H9 (cell line): ENCODE data around the gene CNOT10. TPM values are rescaled to one million over a fixed set of nuclear protein-coding genes. Genes with fewer than 3 reads are reported as not detected.

Source experiments
- DNase-seq: peaks from one replicate; pipeline ENCODE4 v3.0.0-alpha.2; 2017
- H2AFZ ChIP-seq: one replicate; pipeline ENCODE4 v1.6.1; 2013; ENCODE audit warnings: mild to moderate bottlenecking, low read length, control low read depth, moderate library complexity
- H2AK5ac ChIP-seq: 2 replicates; pipeline ENCODE4 v1.6.1; 2013; ENCODE audit warnings: low read length, control low read depth, mixed read lengths; ENCODE audit not compliant: insufficient read length
- H2BK120ac ChIP-seq: one replicate; pipeline ENCODE4 v1.6.1; 2013; ENCODE audit warnings: low read depth, mild to moderate bottlenecking, low read length, control low read depth, inconsistent platforms; ENCODE audit not compliant: poor library complexity, severe bottlenecking
- H2BK12ac ChIP-seq: 2 replicates; pipeline ENCODE4 v1.6.1; 2013; ENCODE audit warnings: low read length, control low read depth, mixed read lengths, low read depth; ENCODE audit not compliant: insufficient read length
- H2BK15ac ChIP-seq: 2 replicates; pipeline ENCODE4 v1.6.1; 2013; ENCODE audit warnings: low read depth, low read length, control low read depth
- H2BK20ac ChIP-seq: one replicate; pipeline ENCODE4 v1.6.1; 2013; ENCODE audit warnings: low read depth, mild to moderate bottlenecking, low read length, control low read depth, inconsistent platforms; ENCODE audit not compliant: poor library complexity, severe bottlenecking
- H2BK5ac ChIP-seq: 2 replicates; pipeline ENCODE4 v1.6.1; 2013; ENCODE audit warnings: low read length, control low read depth, mixed read lengths; ENCODE audit not compliant: insufficient read length
- H3K14ac ChIP-seq: 2 replicates; pipeline ENCODE4 v1.6.1; 2013; ENCODE audit warnings: low read length, control low read depth; ENCODE audit not compliant: insufficient read depth
- H3K18ac ChIP-seq: 2 replicates; pipeline ENCODE4 v1.6.1; 2013; ENCODE audit warnings: low read depth, mild to moderate bottlenecking, mixed read lengths, low read length, control low read depth; ENCODE audit not compliant: insufficient read length
- H3K23ac ChIP-seq: 2 replicates; pipeline ENCODE4 v1.6.1; 2013; ENCODE audit warnings: low read length, control low read depth, mixed read lengths, low read depth; ENCODE audit not compliant: insufficient read length
- H3K23me2 ChIP-seq: 2 replicates; pipeline ENCODE4 v1.6.1; 2013; ENCODE audit warnings: low read depth, mild to moderate bottlenecking, mixed read lengths, low read length, control low read depth; ENCODE audit not compliant: insufficient read length, poor library complexity, severe bottlenecking
- H3K27ac ChIP-seq: 2 replicates; pipeline ENCODE4 v1.5.1; 2013; ENCODE audit warnings: low read length, control low read depth, mixed read lengths, low read depth; ENCODE audit not compliant: insufficient read length
- H3K27me3 ChIP-seq: 2 replicates; pipeline ENCODE4 v1.6.1; 2013; ENCODE audit warnings: low read length, control low read depth, inconsistent platforms; ENCODE audit not compliant: insufficient read depth
- H3K4ac ChIP-seq: 2 replicates; pipeline ENCODE4 v1.6.1; 2013; ENCODE audit warnings: low read depth, mild to moderate bottlenecking, control low read depth, inconsistent platforms, low read length, moderate library complexity
- H3K4me1 ChIP-seq: 2 replicates; pipeline ENCODE4 v1.6.1; 2013; ENCODE audit warnings: low read length, control low read depth, inconsistent platforms; ENCODE audit not compliant: insufficient read depth
- H3K4me2 ChIP-seq: 2 replicates; pipeline ENCODE4 v1.6.1; 2013; ENCODE audit warnings: low read length, control low read depth, mixed read lengths; ENCODE audit not compliant: insufficient read length, insufficient read depth
- H3K56ac ChIP-seq: 2 replicates; pipeline ENCODE4 v1.6.1; 2013; ENCODE audit warnings: low read depth, mild to moderate bottlenecking, mixed read lengths, low read length, control low read depth; ENCODE audit not compliant: insufficient read length
- H3K79me1 ChIP-seq: 2 replicates; pipeline ENCODE4 v1.6.1; 2013; ENCODE audit warnings: low read depth, mild to moderate bottlenecking, moderate library complexity, low read length, control low read depth, inconsistent platforms; ENCODE audit not compliant: insufficient read depth, poor library complexity, severe bottlenecking
- H3K79me2 ChIP-seq: 2 replicates; pipeline ENCODE4 v1.6.1; 2013; ENCODE audit warnings: low read length, control low read depth, inconsistent platforms; ENCODE audit not compliant: insufficient read depth
- H3K9ac ChIP-seq: 2 replicates; pipeline ENCODE4 v1.6.1; 2013; ENCODE audit warnings: low read length, control low read depth, mixed read lengths; ENCODE audit not compliant: insufficient read length; ENCODE audit errors: extremely low read depth
- H3K9me3 ChIP-seq: one replicate; pipeline ENCODE4 v1.6.1; 2013; ENCODE audit warnings: low read depth, low read length, inconsistent platforms; ENCODE audit not compliant: control insufficient read depth
- H3T11ph ChIP-seq: one replicate; pipeline ENCODE4 v1.6.1; 2013; ENCODE audit warnings: mild to moderate bottlenecking, low read length, control low read depth, inconsistent platforms
- H4K20me1 ChIP-seq: one replicate; pipeline ENCODE4 v1.6.1; 2013; ENCODE audit not compliant: control insufficient read depth, insufficient read length, insufficient read depth
- H4K5ac ChIP-seq: 2 replicates; pipeline ENCODE4 v1.6.1; 2013; ENCODE audit warnings: low read depth, mild to moderate bottlenecking, mixed read lengths, low read length, control low read depth; ENCODE audit not compliant: insufficient read length
- H4K8ac ChIP-seq: replicated peaks from 2 replicates; pipeline ENCODE4 v1.6.1; 2013; ENCODE audit warnings: low read length, control low read depth, mixed read lengths, low read depth; ENCODE audit not compliant: insufficient read length
- H4K91ac ChIP-seq: 2 replicates; pipeline ENCODE4 v1.6.1; 2013; ENCODE audit warnings: low read depth, mild to moderate bottlenecking, moderate library complexity, mixed read lengths, low read length, control low read depth; ENCODE audit not compliant: insufficient read length
- H3K27ac Mint-ChIP-seq, 3 experiments: 2 replicates in 2 of 3; 3 replicates in 1 of 3; pipeline ENCODE4 v1.8.0; 2020 to 2021; ENCODE audit warnings: mixed read lengths in 3 of 3, mild to moderate bottlenecking in 1 of 3, moderate library complexity in 1 of 3
- H3K27me3 Mint-ChIP-seq: 2 replicates; pipeline ENCODE4 v1.8.0; 2021; ENCODE audit warnings: low read depth, mild to moderate bottlenecking, moderate library complexity, mixed read lengths
- H3K36me3 Mint-ChIP-seq, 3 experiments: 2 replicates in 2 of 3; 3 replicates in 1 of 3; pipeline ENCODE4 v1.8.0; 2020 to 2021; ENCODE audit warnings: low read depth in 3 of 3, mixed read lengths in 3 of 3; ENCODE audit not compliant: insufficient read depth in 1 of 3
- H3K4me1 Mint-ChIP-seq, 2 experiments: 2 replicates each; pipeline ENCODE4 v1.8.0; 2020; ENCODE audit warnings: mixed read lengths in 2 of 2
- H3K4me3 Mint-ChIP-seq, 2 experiments: 2 replicates in 1 of 2; 3 replicates in 1 of 2; pipeline ENCODE4 v1.8.0; 2020 to 2021; ENCODE audit warnings: mild to moderate bottlenecking in 2 of 2, mixed read lengths in 2 of 2, moderate library complexity in 1 of 2
- H3K9me3 Mint-ChIP-seq, 2 experiments: 2 replicates in 1 of 2; 3 replicates in 1 of 2; pipeline ENCODE4 v1.8.0; 2020; ENCODE audit warnings: mild to moderate bottlenecking in 2 of 2, mixed read lengths in 2 of 2, moderate library complexity in 1 of 2
- CTCF ChIP-seq: fragments of 200-600 bp; sonication (generic); conservative IDR thresholded peaks from 3 replicates; pipeline ENCODE4 v1.8.0; 2021; ENCODE audit warnings: antibody characterized with exemption, mild to moderate bottlenecking
- total RNA-seq: library from RNA; stranded (reverse); gene quantifications from 2 replicates; pipeline ENCODE4 v1.2.1, GENCODE V29; 2021

Gene CNOT10
- total RNA-seq, 1 experiment from 2014 or later: 55.4 TPM

- H2BK15ac ChIP-seq: no peak overlapping the region
- no peak overlapping the region for H2AK5ac ChIP-seq
- H4K20me1 ChIP-seq: no peaks in the 10 kb centered on the region
- H3K9me3 ChIP-seq: no peaks in the 10 kb centered on the region
- Mint-ChIP-seq H3K9me3 (no peaks in the 10 kb centered on the region), H3K27me3 (no peaks in the 10 kb centered on the region), H3K27ac (no peak overlapping the region), H3K4me3 (no peak overlapping the region), H3K36me3 (peaks cover 7 to 42% (median 30%) of the 10 kb centered on the region in 3 experiments; a peak in 5 of 7 replicates), H3K4me1 (no peaks in the 10 kb centered on the region)
- no peak overlapping the region for H2BK20ac ChIP-seq
- no peak overlapping the region for H2AFZ ChIP-seq
- DNase-seq: no peak
- H3K79me1 ChIP-seq: no peaks in the 10 kb centered on the region
- no peak overlapping the region for H3K14ac ChIP-seq
- H4K8ac ChIP-seq: no peak overlapping the region
- H3K23me2 ChIP-seq: no peaks in the 10 kb centered on the region
- H3T11ph ChIP-seq: no peak overlapping the region
- H3K4me1 ChIP-seq: no peaks in the 10 kb centered on the region
- H3K18ac ChIP-seq: no peak overlapping the region
- H3K27me3 ChIP-seq: no peaks in the 10 kb centered on the region
- H2BK12ac ChIP-seq: no peak overlapping the region
- H3K4me2 ChIP-seq: no peak overlapping the region
- no peak overlapping the region for H3K27ac ChIP-seq
- no peak overlapping the region for H3K23ac ChIP-seq
- H3K4ac ChIP-seq: no peak overlapping the region
- H3K79me2 ChIP-seq: no peaks in the 10 kb centered on the region; the same call in 1 of the 2 replicates
- no peak overlapping the region for H3K9ac ChIP-seq
- no peak overlapping the region for H2BK5ac ChIP-seq
- H4K91ac ChIP-seq: no peak overlapping the region
- no peak overlapping the region for H3K56ac ChIP-seq
- no peak overlapping the region for H2BK120ac ChIP-seq
- H4K5ac ChIP-seq: no peak overlapping the region
- TF ChIP-seq CTCF: no peak
Observed at GRCh38 chr3:32707026-32707370, 22.0 kb downstream of the CNOT10 start.
